Stomach (tissue), 4 donors: ENCODE results near the gene SIX3.

Source experiments
- POLR2A ChIP-seq, 4 donors: fragments of 450-650 bp; IDR thresholded peaks; one replicate each; pipeline ENCODE4 v1.6.1; 2016; ENCODE audit warnings: antibody characterized with exemption in 4 of 4, control low read depth in 2 of 4, mild to moderate bottlenecking in 1 of 4, moderate library complexity in 1 of 4
- TF ChIP-seq, protein P1 (sequence below), 7 experiments: fragments of 450-650 bp in 4 of 7; fragments of 200-600 bp in 3 of 7; sonication (generic) in 3 of 7; IDR thresholded peaks; one replicate each; pipeline ENCODE4 v1.5.1; 2016 to 2019; ENCODE audit warnings: antibody characterized with exemption in 7 of 7, control low read depth in 2 of 7, mild to moderate bottlenecking in 1 of 7

- TF ChIP-seq, protein P1, sequence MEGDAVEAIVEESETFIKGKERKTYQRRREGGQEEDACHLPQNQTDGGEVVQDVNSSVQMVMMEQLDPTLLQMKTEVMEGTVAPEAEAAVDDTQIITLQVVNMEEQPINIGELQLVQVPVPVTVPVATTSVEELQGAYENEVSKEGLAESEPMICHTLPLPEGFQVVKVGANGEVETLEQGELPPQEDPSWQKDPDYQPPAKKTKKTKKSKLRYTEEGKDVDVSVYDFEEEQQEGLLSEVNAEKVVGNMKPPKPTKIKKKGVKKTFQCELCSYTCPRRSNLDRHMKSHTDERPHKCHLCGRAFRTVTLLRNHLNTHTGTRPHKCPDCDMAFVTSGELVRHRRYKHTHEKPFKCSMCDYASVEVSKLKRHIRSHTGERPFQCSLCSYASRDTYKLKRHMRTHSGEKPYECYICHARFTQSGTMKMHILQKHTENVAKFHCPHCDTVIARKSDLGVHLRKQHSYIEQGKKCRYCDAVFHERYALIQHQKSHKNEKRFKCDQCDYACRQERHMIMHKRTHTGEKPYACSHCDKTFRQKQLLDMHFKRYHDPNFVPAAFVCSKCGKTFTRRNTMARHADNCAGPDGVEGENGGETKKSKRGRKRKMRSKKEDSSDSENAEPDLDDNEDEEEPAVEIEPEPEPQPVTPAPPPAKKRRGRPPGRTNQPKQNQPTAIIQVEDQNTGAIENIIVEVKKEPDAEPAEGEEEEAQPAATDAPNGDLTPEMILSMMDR (IDR thresholded peaks at IDR 0.05), result no peak
- no peak for TF ChIP-seq POLR2A (IDR thresholded peaks at IDR 0.05)
Observed at GRCh38 chr2:44951714-44952113, 10.2 kb downstream of the SIX3 start.
